ENCODE results near the gene HNF1A. TPM values are rescaled to one million over a fixed set of nuclear protein-coding genes. Genes with fewer than 3 reads are reported as not detected.

The HNF1A gene
- total RNA-seq, 2 experiments from 2014 or later, result not detected

GRCh38 chr12:121001841-121002483 is 23.6 kb downstream of the HNF1A start:
- ChIA-PET POLR2A (interaction anchor here (0.5 kb wide), 1 partner anchor 1319 kb away, joined by 3 read pairs; no protein-coding TSS in a partner anchor), CTCF (interaction anchor here (0.7 to 0.9 kb wide), 2 partner anchors 11 to 449 kb away, joined by 3 read pairs; no protein-coding TSS in a partner anchor)

DNA sequence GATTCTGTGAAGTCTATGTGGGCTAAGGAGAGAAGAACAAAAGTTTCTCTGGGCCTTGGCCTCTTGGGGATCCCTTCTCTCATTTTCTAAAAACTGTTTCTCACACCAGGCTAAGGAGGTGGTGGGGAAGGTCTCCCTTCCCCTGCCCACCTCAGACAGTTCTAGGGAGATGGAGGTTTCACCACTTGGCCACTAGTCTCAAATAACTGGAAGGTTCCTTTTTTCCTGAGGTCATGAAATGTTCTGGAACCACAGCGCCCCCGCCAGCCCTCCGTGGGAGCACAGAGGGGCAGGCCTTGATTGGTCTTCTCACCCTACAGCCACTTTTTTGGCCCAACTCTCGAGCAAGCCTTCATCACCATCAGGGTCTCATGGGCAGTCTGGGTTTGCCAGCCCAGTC is 25.3 kb downstream of the HNF1A start:
- ChIA-PET CTCF (interaction anchor here (2.6 kb wide), 1 partner anchor 55 kb away, joined by 17 read pairs; no protein-coding TSS in a partner anchor), POLR2A (no interaction called here)

DNA sequence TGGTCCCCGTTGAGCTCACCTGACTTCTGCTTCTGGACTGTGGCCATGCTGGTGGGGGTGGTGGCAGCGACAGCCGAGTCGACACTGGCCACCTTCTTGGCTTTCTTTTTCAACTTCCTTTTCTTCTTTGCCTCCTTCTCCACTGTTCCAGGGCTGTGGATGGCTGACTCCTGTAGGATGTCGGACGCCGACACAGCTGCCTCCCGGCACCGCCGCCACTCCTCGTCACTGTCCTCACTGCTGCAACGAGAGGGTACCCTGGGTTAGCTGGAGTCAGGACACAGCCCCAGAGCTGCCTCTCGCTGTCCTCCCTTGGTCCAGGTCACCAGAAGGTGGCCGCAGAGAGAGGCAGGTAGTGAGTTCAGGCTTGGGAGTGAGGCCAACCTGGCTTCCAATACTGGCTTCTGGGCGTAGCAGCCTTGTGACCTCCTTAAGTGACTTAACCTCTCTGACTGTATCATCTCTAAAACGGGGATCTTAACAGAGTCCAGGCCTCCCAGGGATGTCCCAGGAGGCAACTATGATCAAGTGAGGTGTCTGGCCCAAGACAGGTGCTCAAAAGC is 26.0 kb downstream of the HNF1A start:
- ChIA-PET CTCF (interaction anchor here (1.1 to 2.6 kb wide), 3 partner anchors 8 to 365 kb away, joined by 3 to 17 read pairs (median 5); no protein-coding TSS in a partner anchor), POLR2A (no interaction called here)

DNA sequence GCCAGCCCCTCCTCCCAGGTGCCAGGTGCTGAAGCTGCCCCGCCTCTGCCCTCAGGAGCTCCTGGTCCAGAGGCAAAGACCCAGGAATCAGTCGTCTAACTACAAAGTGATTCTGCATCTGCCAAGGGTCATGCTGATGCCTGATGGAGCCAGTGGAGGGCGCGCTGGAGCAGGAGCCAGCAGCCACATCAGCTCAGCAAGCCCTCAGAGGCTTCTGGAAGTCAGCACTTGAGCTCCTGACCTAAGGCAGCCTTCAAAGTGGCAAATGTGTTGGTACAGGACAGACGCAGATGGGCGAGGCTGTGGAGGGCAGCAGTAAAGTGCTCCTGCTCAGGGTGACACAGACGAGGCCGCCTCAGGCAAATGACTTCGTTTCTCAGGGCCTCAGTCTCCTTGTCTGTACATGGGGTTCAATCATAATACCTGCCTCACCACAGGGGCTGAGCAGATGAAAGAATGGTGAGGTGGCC is 27.0 kb downstream of the HNF1A start:
- ChIA-PET POLR2A (interaction anchor here (1.0 kb wide), 1 partner anchor 54 kb away, joined by 3 read pairs; no protein-coding TSS in a partner anchor), CTCF (interaction anchor here (0.6 to 2.6 kb wide), 15 partner anchors 9 to 603 kb away, joined by 3 to 17 read pairs (median 3); partner anchors contain the start of gene OASL)

DNA sequence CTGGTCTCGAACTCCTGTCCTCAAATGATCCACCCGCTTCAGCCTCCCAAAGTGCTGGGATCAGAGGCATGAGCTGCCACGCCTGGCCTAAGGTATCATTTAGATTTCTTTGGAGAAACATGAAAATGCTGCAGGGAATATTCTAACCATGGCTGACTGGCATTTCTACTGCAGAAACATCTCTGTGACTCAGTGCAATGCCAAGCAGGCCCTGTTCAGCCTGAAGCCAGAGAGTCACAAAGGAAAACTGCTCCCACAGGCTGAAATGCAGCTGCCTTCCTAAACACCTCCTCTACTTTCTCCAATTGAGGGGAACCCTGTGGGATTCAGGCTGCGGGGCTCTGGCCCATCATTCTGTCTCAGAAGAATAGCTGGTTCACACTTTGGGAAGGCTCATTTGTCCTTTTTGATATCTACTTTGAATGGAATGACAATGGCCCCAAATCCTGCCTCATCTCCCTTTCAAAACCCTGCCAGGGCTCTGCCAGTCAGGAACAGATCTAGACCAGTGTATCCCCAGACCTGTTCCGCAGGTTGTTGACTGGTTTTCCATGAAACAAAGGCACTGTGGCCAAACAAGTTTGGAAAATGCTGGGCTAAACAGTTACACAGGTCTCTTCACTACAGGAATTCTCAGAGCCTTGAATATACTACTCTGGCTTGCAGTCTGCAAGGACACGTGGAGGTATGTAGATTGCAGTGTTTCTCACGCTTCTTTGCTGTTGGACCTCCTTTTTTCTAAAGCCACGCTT is 30.2 kb downstream of the HNF1A start:
- POLR2A ChIA-PET, result no interaction called here

GRCh38 chr12:121009741-121010140 is 31.4 kb downstream of the HNF1A start:
- CTCF ChIA-PET, result no interaction called here
- POLR2A ChIA-PET, result no interaction called here

More for the DNA sequence above, 30.2 kb downstream of the HNF1A start:
- CTCF ChIA-PET, result interaction anchor here (0.6 kb wide), 2 partner anchors 16 to 25 kb away, joined by 3 to 4 read pairs; no protein-coding TSS in a partner anchor

- CTCF ChIA-PET, result no interaction called here
- POLR2A ChIA-PET, result no interaction called here
These were observed 32.5 kb downstream of the HNF1A start for GRCh38 chr12:121010860-121011259.

DNA sequence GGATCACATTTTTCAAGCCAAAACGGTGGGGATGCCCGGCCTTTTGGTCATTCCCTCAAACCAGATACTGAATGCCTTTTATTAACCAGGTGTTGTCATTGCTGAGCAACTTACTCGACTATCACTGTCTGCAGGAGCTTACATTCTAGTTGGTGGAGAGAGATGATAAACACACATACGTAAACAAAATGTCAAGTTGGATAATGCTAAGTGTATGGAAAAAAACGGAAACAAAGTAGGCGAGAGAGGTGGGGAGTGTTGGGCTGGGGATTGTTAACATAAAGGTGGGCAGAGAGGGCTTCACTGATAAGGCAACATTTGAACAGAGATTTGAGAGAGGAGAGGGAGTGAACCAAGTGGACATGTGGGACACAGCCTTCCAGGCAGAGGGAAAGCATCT is 33.5 kb downstream of the HNF1A start:
- POLR2A ChIA-PET, result no interaction called here

GRCh38 chr12:121013715-121014114 is 35.4 kb downstream of the HNF1A start:
- CTCF ChIA-PET, result interaction anchor here (1.1 kb wide), 1 partner anchor 12 kb away, joined by 3 read pairs; no protein-coding TSS in a partner anchor
- POLR2A ChIA-PET, result no interaction called here

More for the DNA sequence above, 33.5 kb downstream of the HNF1A start:
- CTCF ChIA-PET, result no interaction called here

DNA sequence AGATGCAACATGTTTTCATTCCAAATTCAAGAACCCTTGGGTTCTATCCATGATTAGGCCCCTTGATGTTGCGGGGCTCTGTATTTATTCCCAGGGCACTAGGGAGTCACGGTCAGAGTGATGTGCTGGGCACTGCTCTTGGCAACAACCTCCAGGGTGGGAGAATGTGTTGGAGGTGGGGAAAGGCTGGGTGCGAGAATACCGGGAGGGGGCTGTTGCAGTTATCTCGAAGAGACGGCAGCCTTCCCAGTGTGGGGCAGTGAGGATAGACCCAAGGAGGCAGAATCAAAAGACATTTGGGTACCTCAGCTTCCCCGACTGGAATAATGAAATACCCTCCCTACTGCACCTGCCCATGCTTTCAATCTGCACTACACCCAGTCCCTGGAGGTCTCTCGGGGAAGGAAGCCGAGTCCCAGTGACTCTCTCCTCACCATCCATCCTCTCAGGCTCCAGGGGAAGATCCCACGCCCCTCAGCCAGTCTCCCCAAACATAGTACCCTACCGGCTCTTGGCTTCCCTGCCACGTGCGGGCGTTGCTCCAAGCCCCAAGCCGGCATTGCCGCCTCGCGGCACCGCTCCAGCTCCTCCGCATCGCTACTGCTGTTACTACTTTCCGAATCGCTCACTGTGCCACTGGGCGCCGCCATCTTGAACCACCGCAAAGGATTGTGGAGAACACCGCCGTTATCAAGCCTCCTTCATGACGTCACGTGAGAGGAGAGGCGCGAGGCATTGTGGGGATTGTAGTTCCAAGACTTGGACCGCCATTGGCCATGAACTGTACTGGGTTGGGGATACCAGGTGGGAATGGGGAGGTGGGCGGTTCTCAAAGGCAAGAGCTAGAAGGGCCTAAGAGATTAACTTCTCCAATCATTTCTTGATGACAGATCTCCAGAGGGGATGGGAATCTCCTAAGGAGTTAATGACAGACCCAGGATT is 37.8 kb downstream of the HNF1A start, which contains the start of gene C12orf43:
TSS of gene C12orf43 (minus strand) at position 663 of the 942 bp plus-strand sequence. CDS start at position 650, 13 bp downstream.
- ChIA-PET POLR2A (interaction anchor here (0.6 to 1.0 kb wide), 3 partner anchors 13 to 725 kb away, joined by 3 to 4 read pairs (median 3); no protein-coding TSS in a partner anchor), CTCF (interaction anchor here (1.1 kb wide), 2 partner anchors 9 to 44 kb away, joined by 3 read pairs; no protein-coding TSS in a partner anchor)

GRCh38 chr12:121017966-121018491 is 39.7 kb downstream of the HNF1A start:
- ChIA-PET POLR2A (no interaction called here), CTCF (interaction anchor here (0.6 to 0.7 kb wide), 2 partner anchors 11 to 141 kb away, joined by 3 read pairs; no protein-coding TSS in a partner anchor)

GRCh38 chr12:121018860-121019617 is 40.7 kb downstream of the HNF1A start:
- CTCF ChIA-PET, result interaction anchor here (0.6 kb wide), 1 partner anchor 140 kb away, joined by 3 read pairs; no protein-coding TSS in a partner anchor
- POLR2A ChIA-PET, result no interaction called here

DNA sequence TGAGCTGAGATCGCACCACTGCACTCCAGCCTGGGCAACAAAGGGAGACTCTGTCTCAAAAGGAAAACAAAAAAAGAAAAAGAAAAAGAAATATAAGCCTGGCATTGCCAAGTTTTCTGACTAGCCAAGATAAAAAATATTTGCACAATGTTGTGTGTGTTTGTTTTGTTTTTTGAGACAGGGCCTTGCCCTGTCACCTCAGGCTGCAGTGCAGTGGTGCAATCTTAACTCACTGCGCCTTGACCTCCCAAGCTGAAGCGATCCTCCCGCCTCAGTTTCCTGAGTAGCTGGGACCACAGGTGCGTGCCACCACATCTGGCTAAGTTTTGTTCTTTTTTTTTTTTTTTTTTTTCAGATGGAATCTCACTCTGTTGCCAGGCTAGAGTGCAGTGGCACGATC is 43.4 kb downstream of the HNF1A start:
- CTCF ChIA-PET, result interaction anchor here (0.6 kb wide), 1 partner anchor 50 kb away, joined by 5 read pairs; no protein-coding TSS in a partner anchor
- POLR2A ChIA-PET, result interaction anchor here (0.6 kb wide), 1 partner anchor 411 kb away, joined by 5 read pairs; no protein-coding TSS in a partner anchor

DNA sequence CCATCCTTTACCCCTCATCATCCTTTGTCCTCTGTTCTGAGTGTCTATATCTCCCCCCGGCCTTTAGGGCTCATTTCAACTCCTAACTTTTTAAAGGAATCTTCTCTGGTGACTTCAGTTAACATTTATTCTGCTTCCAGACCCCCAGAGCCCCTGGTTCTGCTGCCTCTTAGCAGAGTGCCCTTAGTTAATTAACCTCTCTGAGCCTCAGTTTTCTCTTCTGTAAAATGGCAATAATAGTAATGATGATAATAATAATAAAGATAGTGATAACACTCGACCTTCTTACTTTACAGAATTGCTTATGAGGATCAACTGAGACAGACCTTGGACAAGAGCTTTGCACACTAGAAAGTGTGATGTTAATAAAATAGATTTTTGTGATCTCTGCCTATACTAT is 44.4 kb downstream of the HNF1A start:
- ChIA-PET CTCF (no interaction called here), POLR2A (no interaction called here)

DNA sequence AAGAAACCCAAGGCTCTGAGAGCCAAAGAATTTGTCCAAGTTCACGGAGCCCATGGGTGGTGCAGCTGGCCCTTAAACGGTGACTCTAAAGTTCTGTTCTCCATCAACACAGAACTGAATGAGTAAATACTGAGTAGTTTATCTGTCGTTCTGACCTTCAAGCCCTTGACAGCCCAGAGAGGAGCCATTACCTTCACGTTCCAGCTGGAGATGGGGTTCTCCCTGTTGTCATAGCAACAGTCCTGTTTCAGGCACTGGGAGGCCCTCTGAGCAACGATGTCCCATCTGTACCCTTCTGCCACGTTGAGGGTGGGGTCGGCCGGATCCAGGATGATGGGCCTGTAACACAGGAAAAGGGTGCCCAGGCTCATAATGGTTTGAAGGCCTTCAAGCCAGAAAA is 45.5 kb downstream of the HNF1A start:
- POLR2A ChIA-PET, result no interaction called here
- CTCF ChIA-PET, result interaction anchor here (1.6 kb wide), 1 partner anchor 36 kb away, joined by 5 read pairs; no protein-coding TSS in a partner anchor

DNA sequence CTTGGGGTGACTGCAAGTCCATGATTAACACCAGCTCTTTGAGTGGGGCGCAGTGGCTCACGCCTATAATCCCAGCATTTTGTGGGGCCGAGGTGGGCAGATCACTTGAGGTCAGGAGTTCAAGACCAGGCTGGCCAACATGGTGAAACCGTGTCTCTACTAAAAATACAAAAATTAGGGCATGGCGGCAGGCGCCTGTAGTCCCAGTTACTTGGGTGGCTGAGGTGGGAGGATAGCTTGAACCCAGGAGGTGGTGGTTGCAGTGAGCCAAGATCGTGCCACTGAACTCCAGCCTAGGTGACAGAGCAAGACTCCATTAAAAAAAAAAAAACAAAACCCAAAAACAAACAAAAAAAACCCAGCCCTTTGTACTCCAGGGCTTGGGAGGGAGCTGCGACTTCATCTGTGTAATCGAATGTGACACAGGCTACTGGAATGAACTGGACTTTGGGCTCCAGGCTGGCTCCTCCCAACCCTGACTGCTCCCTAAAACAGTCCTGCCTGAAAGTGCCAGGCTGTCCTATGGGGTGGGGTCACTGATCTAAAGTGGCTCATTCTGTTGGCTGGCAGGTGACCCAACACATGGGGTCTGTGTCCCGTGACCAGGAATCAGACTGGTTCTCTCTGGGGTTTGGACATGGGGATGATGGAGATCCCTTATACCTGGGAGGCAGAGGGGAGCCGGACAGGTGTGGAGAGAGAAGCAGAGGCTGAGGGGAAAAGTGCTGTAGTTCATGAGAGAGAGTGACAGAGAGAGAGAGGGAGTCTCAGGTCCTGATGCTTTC is 47.3 kb downstream of the HNF1A start:
- CTCF ChIA-PET, result interaction anchor here (1.6 kb wide), 2 partner anchors 9 to 34 kb away, joined by 3 to 5 read pairs; partner anchors contain the start of gene C12orf43
- POLR2A ChIA-PET, result no interaction called here
